SHP77 treated with DMSO at 0.1 percent for 48 hours (cell line): ENCODE measurements around the gene APLP1.
A peak's percentile ranks its signal among the peaks of the same experiment; 100 is the strongest.
"Not testable (repeated sequence)": the region's sequence is repeated elsewhere in the genome, so short reads cannot be mapped to it uniquely, and the experiment has no call there.

ENCODE experiments used
- DNase-seq: peaks from one replicate; lab custom pipeline; 2025; lab: John Stamatoyannopoulos, UW

APLP1 gene

GRCh38 chr19:35852029-35852780 lies 16.2 kb upstream of the APLP1 start, which contains the start of gene NPHS1:
Gene NPHS1, minus strand, starts transcription at chr19:35852504. Its CDS starts 667 bp downstream, at chr19:35851837.
- no peak for DNase-seq

- no peak for DNase-seq
Observed at GRCh38 chr19:35853038-35853756, 15.2 kb upstream of the APLP1 start.

- no peak for DNase-seq
Observed at GRCh38 chr19:35856546-35857149, 11.7 kb upstream of the APLP1 start, which contains the start of gene KIRREL2. Gene KIRREL2, plus strand, starts transcription at chr19:35856911. Its CDS starts 209 bp downstream, at chr19:35857120.

- no peak for DNase-seq
Observed at GRCh38 chr19:35858311-35858710, 10.1 kb upstream of the APLP1 start.

- no peak for DNase-seq
Observed at GRCh38 chr19:35859414-35859813, 9.0 kb upstream of the APLP1 start.

- DNase-seq: no peak
Observed at GRCh38 chr19:35860436-35860817, 7.9 kb upstream of the APLP1 start.

- DNase-seq: no peak
Observed at GRCh38 chr19:35860818-35861639, 7.3 kb upstream of the APLP1 start.

GRCh38 chr19:35861640-35862160 lies 6.7 kb upstream of the APLP1 start:
- no peak for DNase-seq

GRCh38 chr19:35862528-35862927 lies 5.8 kb upstream of the APLP1 start:
- DNase-seq: no peak

GRCh38 chr19:35863018-35863417 lies 5.4 kb upstream of the APLP1 start:
- no peak for DNase-seq

GRCh38 chr19:35868823-35869326 lies 501 bp downstream of the APLP1 start:
- DNase-seq: no peak

- DNase-seq: peak; percentile 93
Observed at GRCh38 chr19:35869327-35870123, 1.2 kb downstream of the APLP1 start.

GRCh38 chr19:35870124-35870736 lies 1.9 kb downstream of the APLP1 start:
- DNase-seq: not testable (repeated sequence)

GRCh38 chr19:35870798-35871197 lies 2.4 kb downstream of the APLP1 start:
- DNase-seq: no peak

GRCh38 chr19:35871611-35872010 lies 3.2 kb downstream of the APLP1 start:
- DNase-seq: no peak

- DNase-seq: no peak
Observed at GRCh38 chr19:35872180-35872579, 3.8 kb downstream of the APLP1 start.

- no peak for DNase-seq
Observed at GRCh38 chr19:35874392-35874930, 6.1 kb downstream of the APLP1 start.

- DNase-seq: no peak
Observed at GRCh38 chr19:35879068-35879467, 10.7 kb downstream of the APLP1 start.

GRCh38 chr19:35879770-35880317 lies 11.5 kb downstream of the APLP1 start:
- DNase-seq: no peak
